HG03432 (cell line): ENCODE data around the gene TRAP1.
"Not testable (repeated sequence)": the region's sequence is repeated elsewhere in the genome, so short reads cannot be mapped to it uniquely, and the experiment has no call there.

Source experiments
- ATAC-seq: cut with Tn5 transposase; IDR thresholded peaks from one replicate; pipeline ENCODE4 v1.9.1; 2021; ENCODE audit warnings: mild to moderate bottlenecking, moderate library complexity; ENCODE audit not compliant: unreplicated experiment

Gene TRAP1

GRCh38 chr16:3674513-3675295, 42.6 kb downstream of the TRAP1 start:
- ATAC-seq, result no peak

DNA sequence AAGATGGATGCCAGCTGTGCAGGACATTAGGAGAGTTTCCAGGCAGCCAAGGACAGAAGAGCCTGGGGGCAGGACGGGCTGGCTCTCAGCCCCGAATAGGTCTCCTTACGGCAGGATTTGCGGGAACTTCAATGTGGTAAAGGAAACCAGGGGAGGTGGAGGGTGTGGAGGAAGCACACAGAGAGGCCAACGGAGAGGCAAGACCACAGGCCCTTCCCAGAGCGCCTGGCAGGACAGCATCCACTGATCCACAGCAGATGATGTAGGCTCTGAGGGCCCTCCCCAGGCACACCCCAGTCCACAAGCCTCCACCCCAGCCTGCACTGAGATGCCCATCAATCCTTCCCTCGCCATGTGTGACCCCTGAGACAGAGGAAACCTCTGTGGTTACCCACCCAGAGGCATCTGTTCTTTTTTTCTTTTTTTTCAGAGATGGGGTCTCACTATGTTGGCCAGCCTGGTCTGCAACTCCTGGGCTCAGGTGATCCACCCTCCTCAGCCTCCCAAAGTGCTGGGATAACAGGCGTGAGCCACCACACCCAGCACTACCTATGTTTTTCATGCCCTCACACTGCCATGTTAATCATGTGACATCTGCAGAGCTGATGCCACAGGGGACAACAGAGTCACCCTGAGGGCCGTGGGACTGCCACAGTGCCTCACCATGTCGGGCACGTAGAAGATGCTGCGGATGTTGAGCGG, 43.5 kb downstream of the TRAP1 start:
- no peak for ATAC-seq

- no peak for ATAC-seq
Measured at GRCh38 chr16:3673201-3673600, 44.1 kb downstream of the TRAP1 start.

GRCh38 chr16:3672571-3673041, 44.7 kb downstream of the TRAP1 start:
- no peak for ATAC-seq

- ATAC-seq, result no peak
Measured at GRCh38 chr16:3671424-3671823, 45.9 kb downstream of the TRAP1 start.

- no peak for ATAC-seq
Measured at GRCh38 chr16:3670711-3671110, 46.6 kb downstream of the TRAP1 start.

- no peak for ATAC-seq
Measured at GRCh38 chr16:3669082-3669481, 48.2 kb downstream of the TRAP1 start.

GRCh38 chr16:3668626-3669025, 48.7 kb downstream of the TRAP1 start:
- no peak for ATAC-seq

DNA sequence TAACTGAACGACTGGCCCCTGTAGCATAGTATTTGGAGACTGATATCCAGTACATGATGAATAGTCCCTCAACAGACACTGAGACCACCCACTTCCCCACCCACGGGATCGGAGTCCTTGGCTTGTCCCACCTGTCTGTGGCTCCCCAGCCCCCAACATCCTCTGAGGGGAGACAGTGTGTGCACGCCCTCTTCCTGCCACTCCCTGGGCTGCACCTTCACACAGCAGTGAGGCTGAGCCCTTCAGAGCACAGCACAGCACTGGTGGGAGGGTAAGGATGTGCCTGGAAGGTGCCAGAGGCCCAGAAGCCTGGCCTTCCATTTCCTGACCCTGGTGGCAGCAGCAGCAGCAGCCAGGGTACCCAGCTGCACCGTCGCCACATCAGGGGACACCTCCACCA, 51.8 kb downstream of the TRAP1 start:
- no peak for ATAC-seq

DNA sequence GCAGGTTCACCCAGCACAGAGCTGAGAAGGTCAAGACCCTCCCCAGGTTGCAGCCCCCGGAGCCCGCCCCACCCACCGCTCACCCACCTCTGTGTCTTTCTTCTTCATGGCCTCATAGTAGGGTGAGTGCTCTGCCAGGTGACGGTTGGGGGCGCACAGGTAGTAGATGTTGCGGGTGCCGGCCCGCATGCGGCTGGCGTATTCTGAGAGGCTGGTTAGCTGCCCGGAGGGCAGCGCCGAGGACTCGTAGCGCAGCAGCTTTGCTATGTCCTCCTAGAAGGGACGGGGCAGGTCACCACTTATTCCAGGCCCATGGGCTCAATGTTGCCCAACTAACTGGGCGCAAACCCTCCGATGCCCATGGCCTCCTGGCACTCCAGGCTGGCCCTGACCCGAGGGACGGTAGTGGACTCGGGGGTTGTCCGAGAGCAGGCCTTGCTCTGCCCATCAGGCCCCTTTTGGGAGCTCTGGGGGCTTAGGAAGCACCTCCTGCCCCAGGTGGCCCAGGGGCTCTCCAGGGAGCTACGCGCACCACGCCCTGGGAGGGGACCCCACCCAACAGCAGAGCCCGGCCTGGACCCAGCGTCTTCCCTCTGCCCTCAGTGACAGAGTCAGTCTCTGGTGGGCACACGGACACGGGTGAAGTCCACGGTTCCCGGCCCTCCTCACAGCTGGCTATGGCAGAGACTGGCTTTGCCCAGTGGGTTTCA, 53.0 kb downstream of the TRAP1 start:
- no peak for ATAC-seq

- no peak for ATAC-seq
Measured at GRCh38 chr16:3662601-3663000, 54.7 kb downstream of the TRAP1 start.

- ATAC-seq, result no peak
Measured at GRCh38 chr16:3661922-3662321, 55.4 kb downstream of the TRAP1 start.

DNA sequence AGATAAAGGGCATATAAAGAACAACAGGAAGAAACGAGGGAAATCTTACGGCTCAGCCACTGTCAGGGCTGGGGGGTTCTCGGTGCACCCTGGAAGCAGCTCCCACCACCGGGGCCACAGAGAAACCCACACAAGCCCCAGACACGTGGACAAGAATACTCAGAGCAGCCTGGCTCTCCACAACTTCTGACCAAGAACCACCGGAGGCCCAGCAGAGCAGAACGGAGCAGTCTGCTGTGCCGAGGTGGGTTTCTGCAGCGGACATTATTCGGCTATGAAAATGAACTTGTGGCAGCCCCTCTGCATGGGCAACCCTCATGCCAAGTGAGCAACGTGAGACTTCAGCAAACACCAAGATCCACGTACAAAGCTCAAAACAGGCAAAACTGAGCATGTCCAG, 56.0 kb downstream of the TRAP1 start:
- no peak for ATAC-seq

- no peak for ATAC-seq
Measured at GRCh38 chr16:3659251-3659650, 58.1 kb downstream of the TRAP1 start.

GRCh38 chr16:3656491-3657468, 60.5 kb downstream of the TRAP1 start:
- no peak for ATAC-seq

GRCh38 chr16:3656160-3656490, 61.2 kb downstream of the TRAP1 start:
- ATAC-seq, result not testable (repeated sequence)

DNA sequence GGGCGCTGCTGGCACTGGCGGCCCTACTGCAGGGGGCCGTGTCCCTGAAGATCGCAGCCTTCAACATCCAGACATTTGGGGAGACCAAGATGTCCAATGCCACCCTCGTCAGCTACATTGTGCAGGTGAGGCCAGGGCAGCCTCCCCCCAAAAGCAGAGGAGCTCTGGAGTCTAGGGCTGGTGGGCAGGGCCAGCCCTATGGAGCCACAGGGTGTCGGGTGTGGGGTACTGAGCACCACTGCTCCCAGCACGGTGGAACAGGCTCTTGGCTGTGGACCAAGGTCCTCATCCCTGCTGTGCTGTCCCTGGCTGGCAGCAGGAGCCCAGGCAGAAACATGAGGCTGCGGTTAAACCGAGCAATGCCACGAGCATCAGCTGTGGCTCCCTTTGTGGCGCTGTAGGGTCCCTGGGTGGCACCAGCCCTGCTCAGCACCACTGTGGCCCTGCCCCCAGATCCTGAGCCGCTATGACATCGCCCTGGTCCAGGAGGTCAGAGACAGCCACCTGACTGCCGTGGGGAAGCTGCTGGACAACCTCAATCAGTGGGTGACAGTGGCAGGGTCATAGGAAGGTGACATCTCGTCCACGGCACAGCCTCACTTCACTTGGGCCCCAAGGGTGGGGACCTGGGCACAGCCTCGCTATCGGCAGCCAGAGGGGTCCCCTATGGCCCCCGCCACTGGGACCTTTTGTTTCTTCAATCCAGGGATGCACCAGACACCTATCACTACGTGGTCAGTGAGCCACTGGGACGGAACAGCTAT, 61.7 kb downstream of the TRAP1 start:
- no peak for ATAC-seq

- ATAC-seq, result no peak
Measured at GRCh38 chr16:3655030-3655395, 62.3 kb downstream of the TRAP1 start.

- no peak for ATAC-seq
Measured at GRCh38 chr16:3654249-3654991, 62.9 kb downstream of the TRAP1 start, which contains the start of gene DNASE1. DNASE1 (plus strand) TSS chr16:3654691; CDS start chr16:3655374, 683 bp downstream.
